LNCaP clone FGC (cell line): ENCODE measurements around the gene LSM12.
A peak's percentile ranks its signal among the peaks of the same experiment; 100 is the strongest.
"Not testable (repeated sequence)": the region's sequence is repeated elsewhere in the genome, so short reads cannot be mapped to it uniquely, and the experiment has no call there.

Source experiments
- DNase-seq: peaks from one replicate; pipeline ENCODE4 v3.0.0-alpha.2; 2011; ENCODE audit warnings: low read depth
- H3K4me3 ChIP-seq: 2 replicates; pipeline ENCODE4 v1.5.1; 2011; ENCODE audit warnings: mild to moderate bottlenecking, low read depth, low read length, control low read depth
- TF ChIP-seq, protein P1 (sequence below): IDR thresholded peaks from 2 replicates; pipeline ENCODE4 v1.5.1; 2012; ENCODE audit warnings: mild to moderate bottlenecking; ENCODE audit not compliant: control insufficient read depth, insufficient read depth; ENCODE audit errors: extremely low read depth

The LSM12 gene

DNA sequence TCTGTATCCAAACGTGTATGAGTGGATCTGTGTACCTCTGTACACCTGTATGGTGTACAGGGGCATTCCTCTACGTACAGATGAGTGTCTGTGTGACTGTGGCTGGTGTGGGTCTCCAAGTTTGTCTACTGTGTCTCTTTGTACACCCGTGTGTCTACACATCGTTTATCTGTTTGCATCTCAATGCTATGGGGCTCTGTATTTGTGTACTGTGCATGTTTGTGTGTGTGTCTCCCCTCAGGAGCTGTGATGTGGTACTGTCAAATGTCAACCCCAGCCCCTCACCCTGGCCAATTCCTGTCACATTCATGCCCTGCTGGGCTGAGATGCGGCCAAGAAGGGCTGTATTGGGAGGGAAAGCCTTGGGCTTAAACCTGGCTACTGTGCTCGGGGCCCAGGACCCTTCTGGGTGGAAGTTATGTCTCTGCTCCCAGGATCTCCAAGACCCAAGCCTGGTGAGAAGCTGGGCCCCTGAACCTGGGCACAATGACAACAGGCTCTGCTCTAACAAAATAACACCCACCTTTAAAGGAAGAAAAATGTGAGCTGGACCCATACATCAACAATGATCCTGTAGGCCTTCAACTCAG, 65.5 kb downstream of the LSM12 start:
- TF ChIP-seq, protein P1, sequence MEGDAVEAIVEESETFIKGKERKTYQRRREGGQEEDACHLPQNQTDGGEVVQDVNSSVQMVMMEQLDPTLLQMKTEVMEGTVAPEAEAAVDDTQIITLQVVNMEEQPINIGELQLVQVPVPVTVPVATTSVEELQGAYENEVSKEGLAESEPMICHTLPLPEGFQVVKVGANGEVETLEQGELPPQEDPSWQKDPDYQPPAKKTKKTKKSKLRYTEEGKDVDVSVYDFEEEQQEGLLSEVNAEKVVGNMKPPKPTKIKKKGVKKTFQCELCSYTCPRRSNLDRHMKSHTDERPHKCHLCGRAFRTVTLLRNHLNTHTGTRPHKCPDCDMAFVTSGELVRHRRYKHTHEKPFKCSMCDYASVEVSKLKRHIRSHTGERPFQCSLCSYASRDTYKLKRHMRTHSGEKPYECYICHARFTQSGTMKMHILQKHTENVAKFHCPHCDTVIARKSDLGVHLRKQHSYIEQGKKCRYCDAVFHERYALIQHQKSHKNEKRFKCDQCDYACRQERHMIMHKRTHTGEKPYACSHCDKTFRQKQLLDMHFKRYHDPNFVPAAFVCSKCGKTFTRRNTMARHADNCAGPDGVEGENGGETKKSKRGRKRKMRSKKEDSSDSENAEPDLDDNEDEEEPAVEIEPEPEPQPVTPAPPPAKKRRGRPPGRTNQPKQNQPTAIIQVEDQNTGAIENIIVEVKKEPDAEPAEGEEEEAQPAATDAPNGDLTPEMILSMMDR: no peak
- H3K4me3 ChIP-seq: no peak overlapping the region
- DNase-seq: no peak

DNA sequence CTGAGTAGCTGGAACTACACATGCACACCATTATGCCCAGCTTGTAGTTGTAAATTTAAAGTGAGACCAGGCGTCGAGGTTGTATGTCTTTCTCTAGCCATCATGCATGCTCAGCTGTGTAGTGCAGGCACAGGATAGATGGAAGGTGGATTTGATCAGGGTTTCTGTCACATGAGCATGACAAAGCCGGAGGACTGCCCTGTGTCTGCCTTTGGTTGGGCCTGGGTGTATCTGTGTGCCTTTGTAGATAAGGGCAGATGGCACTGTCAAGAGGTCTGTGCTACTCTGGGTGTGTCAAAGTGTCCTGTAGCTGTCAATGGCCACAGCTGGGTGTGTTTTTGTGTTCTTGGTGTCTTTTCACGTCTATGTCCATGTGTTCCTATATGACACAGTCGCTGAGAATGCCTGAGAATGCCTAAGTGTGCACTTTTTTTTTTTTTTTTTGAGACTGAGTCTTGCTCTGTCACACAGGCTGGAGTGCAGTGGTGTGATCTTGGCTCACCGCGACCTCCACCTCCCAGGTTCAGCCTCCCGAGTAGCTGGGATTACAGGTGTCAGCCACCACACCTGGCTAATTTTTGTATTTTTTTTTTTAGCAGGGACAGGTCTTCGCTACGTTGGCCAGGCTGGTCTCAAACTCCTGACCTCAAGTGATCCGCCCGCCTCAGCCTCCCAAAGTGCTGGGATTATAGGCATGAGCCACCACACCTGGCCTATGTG, 66.2 kb downstream of the LSM12 start:
- H3K4me3 ChIP-seq: no peak overlapping the region
- DNase-seq: no peak
- TF ChIP-seq, protein P1: no peak

DNA sequence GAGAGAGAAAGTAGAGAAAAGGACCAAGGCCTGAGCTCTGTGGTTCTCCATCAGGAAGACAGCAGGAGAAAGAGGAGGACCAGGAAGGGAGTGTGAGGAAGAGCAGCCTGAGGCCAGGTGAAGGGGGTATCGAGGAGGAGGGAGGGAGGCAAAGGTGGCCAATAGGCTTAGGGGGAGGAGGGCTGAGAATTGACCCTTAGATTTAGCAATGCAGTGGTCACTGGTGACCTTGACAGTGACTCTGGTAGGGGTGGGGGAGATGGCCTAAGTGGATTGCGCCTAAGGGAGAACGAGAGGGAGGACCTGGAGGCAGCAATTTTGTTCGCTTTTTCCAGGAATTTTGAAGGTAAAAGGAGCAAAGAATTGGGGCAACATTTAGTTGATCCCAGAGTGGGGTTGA, 67.4 kb downstream of the LSM12 start:
- no peak for DNase-seq
- TF ChIP-seq, protein P1: no peak
- H3K4me3 ChIP-seq: no peak overlapping the region

DNA sequence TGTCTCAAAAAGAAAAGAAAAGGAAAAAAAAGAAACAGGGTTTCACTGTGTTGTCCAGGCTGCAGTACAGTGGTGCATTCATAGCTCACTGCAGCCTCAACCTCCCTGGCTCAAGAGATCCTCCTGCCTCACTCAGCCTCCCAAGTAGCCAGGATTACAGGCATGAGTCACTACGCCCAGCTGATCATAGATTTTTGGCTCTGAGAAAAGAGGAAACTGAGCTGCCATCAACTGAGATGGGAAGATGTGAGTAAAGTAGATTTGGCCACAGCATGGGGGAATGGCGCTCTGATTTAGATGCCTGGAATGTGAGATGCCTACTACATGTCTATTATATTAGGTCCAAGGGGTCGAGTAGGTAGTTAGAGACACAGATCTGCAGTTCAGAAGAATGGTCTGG, 67.9 kb downstream of the LSM12 start:
- TF ChIP-seq, protein P1: no peak
- no peak for DNase-seq
- H3K4me3 ChIP-seq: no peak overlapping the region

DNA sequence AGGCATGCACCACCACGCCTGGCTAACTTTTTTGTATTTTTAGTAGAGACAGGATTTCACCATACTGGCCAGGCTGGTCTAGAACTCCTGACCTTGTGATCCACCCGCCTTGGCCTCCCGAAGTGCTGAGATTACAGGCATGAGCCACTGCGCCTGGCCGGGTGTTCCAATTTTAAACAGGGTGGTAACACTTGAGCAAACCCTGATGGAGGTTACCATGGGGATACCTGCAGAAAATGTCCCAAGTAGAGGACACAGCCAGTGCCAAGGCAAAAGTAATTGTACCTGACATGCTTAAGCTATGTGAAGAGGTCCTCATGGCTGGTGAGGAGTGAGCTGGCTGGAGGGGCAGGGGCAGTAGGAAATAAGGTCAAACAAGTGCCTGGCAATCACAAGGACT, 69.3 kb downstream of the LSM12 start:
- H3K4me3 ChIP-seq, DNase-seq: not testable (repeated sequence)

DNA sequence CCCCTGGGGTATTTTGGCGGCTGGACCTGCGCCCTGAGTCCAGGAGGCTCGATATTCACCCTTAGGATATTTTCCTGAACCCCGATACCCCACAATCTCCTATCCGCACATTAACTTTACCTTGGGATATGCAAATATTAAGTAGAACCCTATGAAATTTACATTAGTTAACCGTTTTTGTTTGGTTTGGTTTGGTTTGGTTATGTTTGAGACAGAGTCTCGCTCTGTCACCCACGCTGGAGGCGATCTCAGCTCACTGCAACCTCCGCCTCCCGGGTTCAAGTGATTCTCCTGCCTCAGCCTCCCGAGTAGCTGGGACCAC, 71.4 kb downstream of the LSM12 start:
- no peak for DNase-seq
- TF ChIP-seq, protein P1: no peak
- H3K4me3 ChIP-seq: no peak overlapping the region

DNA sequence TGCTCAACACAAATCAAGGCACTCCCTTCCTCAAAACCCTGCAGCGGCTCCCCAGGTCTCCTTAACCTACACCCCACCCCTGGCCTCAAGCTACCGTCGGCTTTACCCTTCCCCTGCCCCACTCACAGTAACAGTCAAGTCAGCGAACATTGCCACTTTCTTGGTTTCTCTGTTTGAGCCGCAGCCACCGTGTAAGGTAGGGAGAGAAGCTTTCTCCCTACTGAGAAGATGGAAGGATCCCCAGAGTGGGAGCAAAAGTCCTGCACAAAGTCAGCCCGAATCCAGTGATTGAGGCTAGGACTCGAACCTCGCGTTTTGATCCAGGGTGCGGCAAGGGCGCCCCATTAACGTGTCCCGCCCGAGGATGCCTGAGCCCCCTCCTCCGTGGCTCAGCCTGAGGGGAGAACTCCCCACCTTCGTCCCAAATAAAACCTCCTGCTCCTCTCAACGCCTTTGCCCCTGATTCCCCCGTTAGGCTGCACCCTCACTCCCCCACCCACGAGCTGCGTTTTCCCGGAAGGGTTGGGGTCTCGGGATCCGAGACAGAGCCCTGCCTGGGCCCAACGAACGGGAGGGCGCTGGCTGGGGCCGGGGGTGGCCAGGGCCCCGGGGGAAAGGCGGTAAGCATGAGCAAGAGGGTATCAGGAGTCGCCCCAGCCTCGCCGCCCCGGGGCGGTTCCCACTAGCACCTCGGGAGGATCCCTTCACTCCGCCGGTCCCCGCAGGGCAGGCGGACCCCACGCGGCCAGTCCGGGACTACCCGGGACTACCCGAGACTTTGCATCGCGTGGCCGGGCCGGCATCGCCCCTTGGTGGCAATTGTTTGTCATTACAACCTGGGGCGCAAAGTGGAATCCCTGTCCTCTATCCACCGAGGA, 72.0 kb downstream of the LSM12 start:
- H3K4me3 ChIP-seq: peak overlapping the region; percentile 32
- DNase-seq: no peak
- TF ChIP-seq, protein P1: peak; percentile 76
